Endothelial cell of umbilical vein (primary cell): ENCODE data around the gene CAMTA1. TPM values are rescaled to one million over a fixed set of nuclear protein-coding genes. Genes with fewer than 3 reads are reported as not detected.

Experiments used
- BruUV-seq: library from RNA; stranded (reverse); fragments of 400-500 nt; replicated peaks from 2 replicates; lab custom pipeline; 2021; lab: Mats Ljungman, UMichigan
- CTCF ChIA-PET: fragments of 300-600, 350-600 bp; sonication (Branson Sonifier 250); formaldehyde crosslinking; loops from one replicate; lab custom pipeline; 2021; ENCODE audit warnings: antibody characterized with exemption, inconsistent platforms; lab: Charles Lee
- POLR2A ChIA-PET: fragments of 300-600, 350-600 bp; sonication (Branson Sonifier 250); formaldehyde crosslinking; loops from one replicate; lab custom pipeline; 2021; ENCODE audit warnings: antibody characterized with exemption, inconsistent platforms; lab: Charles Lee
- DNase-seq: peaks from one replicate; pipeline ENCODE4 v3.0.0-alpha.2; 2011; ENCODE audit warnings: low read depth, low spot score
- FAIRE-seq: peaks from 2 replicates; lab custom pipeline; 2011; peaks lifted over from hg19 to GRCh38; lab: Jason Lieb, UNC
- H2AFZ ChIP-seq: 2 replicates; pipeline ENCODE4 v1.6.0; 2012; ENCODE audit warnings: low read depth, low read length, control low read depth, inconsistent platforms
- H3K27ac ChIP-seq: 2 replicates; pipeline ENCODE4 v1.5.1; 2011; ENCODE audit warnings: low read depth, mild to moderate bottlenecking, control low read depth, low read length, moderate library complexity; ENCODE audit not compliant: insufficient read depth
- H3K27me3 ChIP-seq, 2 experiments: 2 replicates each; pipeline versions ENCODE4 v1.6.0 to v1.6.1; 2011; ENCODE audit warnings: low read length in 2 of 2, mixed read lengths in 1 of 2; ENCODE audit not compliant: control insufficient read depth in 2 of 2, insufficient read depth in 2 of 2
- H3K36me3 ChIP-seq, 2 experiments: 2 replicates in 1 of 2; 3 replicates in 1 of 2; pipeline ENCODE4 v1.5.1; 2011; ENCODE audit warnings: low read length in 2 of 2, mild to moderate bottlenecking in 1 of 2, moderate library complexity in 1 of 2; ENCODE audit not compliant: control insufficient read depth in 2 of 2, insufficient read depth in 2 of 2; ENCODE audit errors: extremely low read depth in 1 of 2
- H3K4me1 ChIP-seq: 3 replicates; pipeline ENCODE4 v1.5.1; 2011; ENCODE audit warnings: mild to moderate bottlenecking, low read length; ENCODE audit not compliant: control insufficient read depth, insufficient read depth; ENCODE audit errors: extremely low read depth
- H3K4me2 ChIP-seq: 2 replicates; pipeline ENCODE4 v1.6.1; 2011; ENCODE audit warnings: low read length, control low read depth, mixed read lengths; ENCODE audit not compliant: insufficient read depth
- H3K4me3 ChIP-seq, 3 experiments: fragments of 200-600 bp in 1 of 3; sonication (generic), shearing (Covaris generic) in 1 of 3; replicated peaks in 1 of 3; 2 replicates each; pipeline ENCODE4 v1.5.1; 2011 to 2016; ENCODE audit warnings: control low read depth in 3 of 3, low read length in 3 of 3, mild to moderate bottlenecking in 2 of 3, inconsistent platforms in 1 of 3, low read depth in 1 of 3, moderate library complexity in 1 of 3; ENCODE audit not compliant: insufficient read depth in 1 of 3
- H3K79me2 ChIP-seq: 2 replicates; pipeline ENCODE4 v1.6.0; 2012; ENCODE audit warnings: low read length, inconsistent platforms; ENCODE audit not compliant: control insufficient read depth, insufficient read depth
- H3K9ac ChIP-seq: replicated peaks from 2 replicates; pipeline ENCODE3; 2011; ENCODE audit warnings: low read length, control low read depth; ENCODE audit not compliant: insufficient read depth; ENCODE audit errors: extremely low read depth
- H3K9me1 ChIP-seq: replicated peaks from 3 replicates; pipeline ENCODE4 v1.6.0; 2011; ENCODE audit warnings: mild to moderate bottlenecking, low read length; ENCODE audit not compliant: control insufficient read depth, insufficient read depth; ENCODE audit errors: extremely low read depth
- H3K9me3 ChIP-seq: replicated peaks from 2 replicates; pipeline ENCODE4 v1.5.1; 2012; ENCODE audit warnings: low read length, inconsistent platforms; ENCODE audit not compliant: control insufficient read depth, insufficient read depth
- H4K20me1 ChIP-seq: replicated peaks from 2 replicates; pipeline ENCODE3; 2011; ENCODE audit warnings: mild to moderate bottlenecking, low read length; ENCODE audit not compliant: control insufficient read depth, insufficient read depth; ENCODE audit errors: extremely low read depth
- EZH2 ChIP-seq: IDR thresholded peaks from 2 replicates; pipeline ENCODE4 v1.6.1; 2012; ENCODE audit warnings: borderline replicate concordance, low read depth, mild to moderate bottlenecking, moderate library complexity, low read length, inconsistent platforms; ENCODE audit not compliant: severe bottlenecking
- FOS ChIP-seq: IDR thresholded peaks from 2 replicates; pipeline ENCODE4 v1.6.1; 2011; ENCODE audit warnings: mild to moderate bottlenecking, low read length, moderate library complexity, borderline replicate concordance; ENCODE audit not compliant: insufficient read depth
- GATA2 ChIP-seq: IDR thresholded peaks from 2 replicates; pipeline ENCODE4 v1.7.0; 2011; ENCODE audit warnings: low read depth, mild to moderate bottlenecking, moderate library complexity, mixed read lengths, low read length; ENCODE audit not compliant: insufficient read length, insufficient read depth
- JUN ChIP-seq: IDR thresholded peaks from 2 replicates; pipeline ENCODE4 v1.6.1; 2011; ENCODE audit warnings: borderline replicate concordance, low read depth; ENCODE audit not compliant: insufficient read length, insufficient read depth
- MYC ChIP-seq: IDR thresholded peaks from one replicate; pipeline ENCODE4 v1.6.1; 2011; ENCODE audit warnings: mild to moderate bottlenecking, low read depth, low read length
- POLR2A ChIP-seq: IDR thresholded peaks from 2 replicates; pipeline ENCODE4 v1.6.1; 2012; ENCODE audit warnings: low read depth, mild to moderate bottlenecking, control low read depth, low read length
- POLR2AphosphoS5 ChIP-seq: IDR thresholded peaks from 2 replicates; pipeline ENCODE4 v1.6.1; 2012; ENCODE audit warnings: low read depth, mild to moderate bottlenecking, control low read depth, low read length, moderate library complexity; ENCODE audit not compliant: insufficient read depth
- dilution Hi-C: fragments of 300-500 bp; cut with MboI; formaldehyde crosslinking; loops from one replicate; pipeline ENCODE4 v1.15.0; 2019; ENCODE audit warnings: low sequenced_read_pairs; ENCODE audit not compliant: extremely low pct_ligation_motif_present
- intact Hi-C: fragments of 100-400 bp; cut with micrococcal nuclease; formaldehyde crosslinking; loops from one replicate; pipeline ENCODE4 v1.10.0; 2022
- polyA plus RNA-seq, 4 experiments: library from polyadenylated mRNA; depleted of rRNA in 3 of 4; stranded (reverse) in 3 of 4; unstranded in 1 of 4; fragments of >200 nt; gene quantifications; 2 replicates each; pipeline versions ENCODE4 v1.2.1 to v1.2.3, GENCODE V29; 2011 to 2012; ENCODE audit warnings: missing spikeins in 1 of 4
- total RNA-seq: library from RNA; stranded (reverse); gene quantifications from 2 replicates; pipeline ENCODE4 v1.2.3, GENCODE V29; 2021
- TF ChIP-seq, protein P1 (sequence below), 2 donors: IDR thresholded peaks; 1 replicate in 1 of 2; 2 replicates in 1 of 2; pipeline ENCODE4 v1.5.1; 2011; ENCODE audit warnings: low read length in 2 of 2, mild to moderate bottlenecking in 2 of 2, moderate library complexity in 2 of 2, control low read depth in 1 of 2, inconsistent platforms in 1 of 2, low read depth in 1 of 2; ENCODE audit not compliant: insufficient read depth in 1 of 2; ENCODE audit errors: extremely low read depth in 1 of 2
- TF ChIP-seq, protein P2 (sequence below): IDR thresholded peaks from 2 replicates; pipeline ENCODE4 v1.6.1; 2011; ENCODE audit not compliant: insufficient read depth, insufficient read length

The CAMTA1 gene
- total and polyA plus RNA-seq, 2 donors (not counting 3 experiments of a cell fraction or from before 2014, with no cell fraction given) = 50.8 to 92.7 TPM

DNA sequence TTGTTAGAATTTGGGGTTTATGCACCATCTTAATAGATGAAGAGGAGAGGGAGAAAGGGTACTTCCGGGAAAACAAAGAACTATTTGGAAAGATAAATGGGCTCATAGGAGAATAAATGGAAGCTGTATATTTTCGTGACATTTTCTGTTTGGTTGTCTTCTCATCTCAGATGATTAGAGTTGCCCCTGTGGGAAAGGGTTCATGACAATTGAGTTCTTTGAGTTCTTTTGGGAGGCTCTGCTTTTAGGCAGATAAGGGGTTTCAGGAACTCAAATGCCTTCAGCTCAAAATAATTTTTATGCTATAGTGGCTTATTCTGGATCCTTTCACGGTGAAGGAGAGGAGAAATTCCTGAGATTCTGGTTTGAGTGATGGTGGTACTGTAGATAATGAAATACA is 63.6 kb downstream of the CAMTA1 start:
- Histone ChIP-seq H3K4me2 (no peak overlapping the region), H3K9me1 (no peaks in the 10 kb centered on the region), H3K36me3 (peaks cover 0 to 2% of the 10 kb centered on the region in 2 experiments), H3K9me3 (no peaks in the 10 kb centered on the region), H3K4me1 (no peaks in the 10 kb centered on the region), H3K79me2 (no peaks in the 10 kb centered on the region), H3K9ac (no peak overlapping the region), H3K27me3 (no peaks in the 10 kb centered on the region), H3K4me3 (no peak overlapping the region), H4K20me1 (peaks cover 2% of the 10 kb centered on the region), H2AFZ (no peak overlapping the region), H3K27ac (no peak overlapping the region)
- DNase-seq (no peak), FAIRE-seq (no peak)
- no peak for TF ChIP-seq GATA2
- TF ChIP-seq, protein P1, sequence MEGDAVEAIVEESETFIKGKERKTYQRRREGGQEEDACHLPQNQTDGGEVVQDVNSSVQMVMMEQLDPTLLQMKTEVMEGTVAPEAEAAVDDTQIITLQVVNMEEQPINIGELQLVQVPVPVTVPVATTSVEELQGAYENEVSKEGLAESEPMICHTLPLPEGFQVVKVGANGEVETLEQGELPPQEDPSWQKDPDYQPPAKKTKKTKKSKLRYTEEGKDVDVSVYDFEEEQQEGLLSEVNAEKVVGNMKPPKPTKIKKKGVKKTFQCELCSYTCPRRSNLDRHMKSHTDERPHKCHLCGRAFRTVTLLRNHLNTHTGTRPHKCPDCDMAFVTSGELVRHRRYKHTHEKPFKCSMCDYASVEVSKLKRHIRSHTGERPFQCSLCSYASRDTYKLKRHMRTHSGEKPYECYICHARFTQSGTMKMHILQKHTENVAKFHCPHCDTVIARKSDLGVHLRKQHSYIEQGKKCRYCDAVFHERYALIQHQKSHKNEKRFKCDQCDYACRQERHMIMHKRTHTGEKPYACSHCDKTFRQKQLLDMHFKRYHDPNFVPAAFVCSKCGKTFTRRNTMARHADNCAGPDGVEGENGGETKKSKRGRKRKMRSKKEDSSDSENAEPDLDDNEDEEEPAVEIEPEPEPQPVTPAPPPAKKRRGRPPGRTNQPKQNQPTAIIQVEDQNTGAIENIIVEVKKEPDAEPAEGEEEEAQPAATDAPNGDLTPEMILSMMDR (IDR thresholded peaks at IDR 0.05; ENCODE audit: extremely low read depth in 1 of 2, insufficient read depth in 1 of 2, low read depth in 1 of 2, low read length in 2 of 2) = no peak
- no peak for TF ChIP-seq FOS
- no peak for TF ChIP-seq MYC
- TF ChIP-seq POLR2A = no peak
- no peak for TF ChIP-seq EZH2
- TF ChIP-seq POLR2AphosphoS5 = no peak
- TF ChIP-seq JUN = no peak
- TF ChIP-seq, protein P2, sequence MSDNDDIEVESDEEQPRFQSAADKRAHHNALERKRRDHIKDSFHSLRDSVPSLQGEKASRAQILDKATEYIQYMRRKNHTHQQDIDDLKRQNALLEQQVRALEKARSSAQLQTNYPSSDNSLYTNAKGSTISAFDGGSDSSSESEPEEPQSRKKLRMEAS = no peak
- ChIA-PET CTCF (interaction anchor here (1.4 to 1.8 kb wide), 2 partner anchors 9 to 42 kb away, joined by 4 to 5 read pairs; no protein-coding TSS in a partner anchor), POLR2A (no interaction called here)
- dilution Hi-C loops (no loop called here), intact Hi-C loops (no loop called here)
- BruUV-seq = no TSS peak
